HepG2 (cell line): ENCODE data around the gene ZFYVE21. TPM values are rescaled to one million over a fixed set of nuclear protein-coding genes. Genes with fewer than 3 reads are reported as not detected.

Experiments
- CENPBD1 ChIP-seq: sonication (generic); formaldehyde crosslinking; IDR thresholded peaks from 2 replicates; pipeline ENCODE4 v1.8.0; 2022; ENCODE audit warnings: missing genetic modification reagents, low read depth, mild to moderate bottlenecking, borderline replicate concordance
- CREBL2 ChIP-seq: sonication (generic); formaldehyde crosslinking; IDR thresholded peaks from 2 replicates; pipeline ENCODE4 v1.8.1; 2023; ENCODE audit warnings: missing genetic modification reagents, mild to moderate bottlenecking, borderline replicate concordance
- HDAC6 ChIP-seq: fragments of 200-600 bp; sonication (generic); IDR thresholded peaks from 2 replicates; pipeline ENCODE4 v1.7.0; 2017; ENCODE audit warnings: mild to moderate bottlenecking, antibody characterized with exemption, low read length, low read depth
- HHEX ChIP-seq: IDR thresholded peaks from 2 replicates; pipeline ENCODE4 v1.6.1; 2016; ENCODE audit warnings: control low read depth
- MBD4 ChIP-seq: IDR thresholded peaks from 2 replicates; pipeline ENCODE4 v1.6.1; 2012; ENCODE audit warnings: low read length, inconsistent platforms, borderline replicate concordance
- MLLT10 ChIP-seq: sonication (generic); formaldehyde crosslinking; IDR thresholded peaks from 2 replicates; pipeline ENCODE4 v1.4.0; 2020; ENCODE audit warnings: missing genetic modification reagents
- MXD3 ChIP-seq: IDR thresholded peaks from 2 replicates; pipeline ENCODE4 v1.6.1; 2016; ENCODE audit warnings: mild to moderate bottlenecking, missing biosample characterization, missing genetic modification reagents
- RARG ChIP-seq: sonication (generic); formaldehyde crosslinking; IDR thresholded peaks from 2 replicates; pipeline ENCODE4 v1.4.0; 2020; ENCODE audit warnings: low read depth, mild to moderate bottlenecking, missing genetic modification reagents
- SIX1 ChIP-seq: sonication (generic); formaldehyde crosslinking; IDR thresholded peaks from 2 replicates; pipeline ENCODE4 v1.4.0; 2020; ENCODE audit warnings: missing genetic modification reagents, borderline replicate concordance
- SRF ChIP-seq: IDR thresholded peaks from 2 replicates; pipeline ENCODE4 v1.6.1; 2011; ENCODE audit warnings: mild to moderate bottlenecking, low read depth, low read length, moderate library complexity
- TBL1XR1 ChIP-seq: fragments of 150-350 bp; IDR thresholded peaks from 2 replicates; pipeline ENCODE4 v1.6.1; 2014; ENCODE audit warnings: borderline replicate concordance, low read length; ENCODE audit not compliant: partially characterized antibody
- TBP ChIP-seq: sonication (generic); formaldehyde crosslinking; IDR thresholded peaks from 2 replicates; pipeline ENCODE4 v1.5.0; 2020; ENCODE audit warnings: missing genetic modification reagents
- ZBTB4 ChIP-seq: sonication (generic); formaldehyde crosslinking; IDR thresholded peaks from 2 replicates; pipeline ENCODE4 v1.4.0; 2020; ENCODE audit warnings: missing genetic modification reagents, mild to moderate bottlenecking, borderline replicate concordance
- ZMAT3 ChIP-seq: sonication (generic); formaldehyde crosslinking; conservative IDR thresholded peaks from 2 replicates; pipeline ENCODE4 v1.7.0; 2021; ENCODE audit warnings: missing genetic modification reagents
- ZNF138 ChIP-seq: sonication (generic); formaldehyde crosslinking; IDR thresholded peaks from 2 replicates; pipeline ENCODE4 v1.5.0; 2020; ENCODE audit warnings: mild to moderate bottlenecking, low read depth, missing genetic modification reagents
- ZNF225 ChIP-seq: sonication (generic); formaldehyde crosslinking; IDR thresholded peaks from 2 replicates; pipeline ENCODE4 v1.4.0; 2020; ENCODE audit warnings: mild to moderate bottlenecking, missing genetic modification reagents
- ZNF274 ChIP-seq: sonication (generic); formaldehyde crosslinking; IDR thresholded peaks from 2 replicates; pipeline ENCODE4 v1.5.1; 2020; ENCODE audit warnings: mild to moderate bottlenecking, missing genetic modification reagents
- ZNF501 ChIP-seq: sonication (generic); formaldehyde crosslinking; IDR thresholded peaks from 2 replicates; pipeline ENCODE4 v1.5.1; 2020; ENCODE audit warnings: mild to moderate bottlenecking, moderate library complexity, missing genetic modification reagents
- ZNF546 ChIP-seq: sonication (generic); formaldehyde crosslinking; conservative IDR thresholded peaks from 2 replicates; pipeline ENCODE4 v1.8.1; 2023; ENCODE audit warnings: mild to moderate bottlenecking, missing genetic modification reagents
- ZNF616 ChIP-seq: sonication (generic); formaldehyde crosslinking; IDR thresholded peaks from 2 replicates; pipeline ENCODE4 v1.5.0; 2020; ENCODE audit warnings: low read depth, mild to moderate bottlenecking, missing genetic modification reagents
- ZNF687 ChIP-seq: sonication (generic); formaldehyde crosslinking; IDR thresholded peaks from 2 replicates; pipeline ENCODE4 v1.5.1; 2020; ENCODE audit warnings: mild to moderate bottlenecking, missing genetic modification reagents, moderate library complexity
- ZNF768 ChIP-seq: sonication (generic); formaldehyde crosslinking; IDR thresholded peaks from 2 replicates; pipeline ENCODE4 v1.4.0; 2020; ENCODE audit warnings: missing genetic modification reagents
- polyA plus RNA-seq, 8 experiments: library from polyadenylated mRNA; depleted of rRNA in 3 of 8; stranded (reverse) in 7 of 8; unstranded in 1 of 8; fragments of >200 nt; fragmentation: Illumina TruSeq in 4 of 8; extraction: Trizol in 4 of 8; gene quantifications; 2 replicates each; pipeline versions ENCODE4 v1.2.1 to v1.2.3, GENCODE V29; 2011 to 2016; ENCODE audit warnings: low read depth in 4 of 8, missing spikeins in 1 of 8, mixed read lengths in 1 of 8; ENCODE audit not compliant: insufficient read depth in 1 of 8
- total RNA-seq, 5 experiments: library from RNA; depleted of rRNA; stranded (reverse); fragments of >200 nt; fragmentation: Illumina TruSeq; extraction: Trizol; gene quantifications; 2 replicates each; pipeline ENCODE4 v1.2.3, GENCODE V29; 2016; ENCODE audit warnings: low read depth in 1 of 5

ZFYVE21 gene
- total and polyA plus RNA-seq, 2 of the 13 experiments (the other 11 are each of a cell fraction or from before 2014, with no cell fraction given): 34.3 to 34.4 TPM

GRCh38 chr14:103716091-103716801, 636 bp downstream of the ZFYVE21 start (continued):
- TF ChIP-seq ZNF687 (CRISPR knock-in tag) (no peak), ZNF274 (CRISPR knock-in tag) (0 out of 2 replicates have a peak, but pooled peaks have one; percentile 45), MBD4 (no peak), TBP (CRISPR knock-in tag) (no peak), HHEX (CRISPR knock-in tag) (no peak), ZNF546 (CRISPR knock-in tag) (no peak), CREBL2 (CRISPR knock-in tag) (no peak), ZBTB4 (0 out of 2 replicates have a peak, but pooled peaks have one; percentile 7), RARG (CRISPR knock-in tag) (no peak), SRF (no peak), TBL1XR1 (no peak), ZNF501 (CRISPR knock-in tag) (peak; percentile 37; the same call in 1 of the 2 replicates), ZNF225 (no peak), MXD3 (0 out of 2 replicates have a peak, but pooled peaks have one; percentile 30), ZMAT3 (no peak), ZNF616 (CRISPR knock-in tag) (no peak), HDAC6 (no peak), CENPBD1 (CRISPR knock-in tag) (no peak), ZNF768 (CRISPR knock-in tag) (0 out of 2 replicates have a peak, but pooled peaks have one; percentile 10), MLLT10 (CRISPR knock-in tag) (no peak), SIX1 (CRISPR knock-in tag) (no peak), ZNF138 (no peak)
